Common myeloid progenitor, CD34-positive (primary cell): ENCODE results near the gene NXPE3.
A peak's percentile ranks its signal among the peaks of the same experiment; 100 is the strongest.

Experiments
- CTCF ChIA-PET: fragments of 350-600 bp; sonication (Branson Sonifier 250); formaldehyde crosslinking; loops from one replicate; lab custom pipeline; 2021; ENCODE audit warnings: antibody characterized with exemption; lab: Charles Lee
- POLR2A ChIA-PET: fragments of 350-600 bp; sonication (Branson Sonifier 250); formaldehyde crosslinking; loops from one replicate; lab custom pipeline; 2021; ENCODE audit warnings: antibody characterized with exemption; lab: Charles Lee
- DNase-seq, 3 donors: peaks; one replicate each; pipeline versions ENCODE4 v3.0.0 to v3.0.0-alpha.2; 2013
- H3K27ac ChIP-seq, 2 experiments: 1 replicate in 1 of 2; 2 replicates in 1 of 2; pipeline ENCODE4 v1.7.0; 2013; ENCODE audit warnings: inconsistent platforms in 2 of 2, low read length in 2 of 2, mild to moderate bottlenecking in 2 of 2, low read depth in 1 of 2, moderate library complexity in 1 of 2; ENCODE audit not compliant: severe bottlenecking in 2 of 2, insufficient read depth in 1 of 2, poor library complexity in 1 of 2
- H3K27me3 ChIP-seq, 5 experiments: replicated peaks in 2 of 5; 1 replicate in 3 of 5; 2 replicates in 2 of 5; pipeline versions ENCODE4 v1.6.1 to v1.7.0; 2013; ENCODE audit warnings: low read length in 4 of 5, mild to moderate bottlenecking in 2 of 5, moderate library complexity in 2 of 5, inconsistent platforms in 1 of 5; ENCODE audit not compliant: insufficient read depth in 5 of 5, control insufficient read depth in 4 of 5
- H3K36me3 ChIP-seq, 4 experiments: 1 replicate in 2 of 4; 2 replicates in 2 of 4; pipeline versions ENCODE4 v1.6.1 to v1.7.0; 2013; ENCODE audit warnings: low read length in 3 of 4, control low read depth in 1 of 4, mild to moderate bottlenecking in 1 of 4; ENCODE audit not compliant: control insufficient read depth in 4 of 4, insufficient read depth in 4 of 4
- H3K4me1 ChIP-seq, 4 experiments: 1 replicate in 3 of 4; 2 replicates in 1 of 4; pipeline versions ENCODE4 v1.6.1 to v1.7.1; 2013; ENCODE audit warnings: low read length in 3 of 4, mild to moderate bottlenecking in 3 of 4, control low read depth in 1 of 4, inconsistent platforms in 1 of 4, moderate library complexity in 1 of 4; ENCODE audit not compliant: control insufficient read depth in 4 of 4, insufficient read depth in 4 of 4; ENCODE audit errors: control extremely low read depth in 1 of 4
- H3K4me3 ChIP-seq, 7 experiments: 1 replicate in 4 of 7; 2 replicates in 3 of 7; pipeline versions ENCODE4 v1.5.1 to v1.7.0; 2013; ENCODE audit warnings: mild to moderate bottlenecking in 7 of 7, low read length in 6 of 7, moderate library complexity in 6 of 7, inconsistent platforms in 2 of 7, low read depth in 2 of 7, control low read depth in 1 of 7; ENCODE audit not compliant: insufficient read depth in 4 of 7, control insufficient read depth in 1 of 7; ENCODE audit errors: extremely low read depth in 1 of 7
- H3K9me3 ChIP-seq, 5 experiments: 1 replicate in 4 of 5; 2 replicates in 1 of 5; pipeline versions ENCODE4 v1.6.1 to v1.7.1; 2013; ENCODE audit warnings: low read length in 4 of 5, mild to moderate bottlenecking in 2 of 5, inconsistent platforms in 1 of 5, low read depth in 1 of 5, moderate library complexity in 1 of 5; ENCODE audit not compliant: control insufficient read depth in 4 of 5, insufficient read depth in 2 of 5; ENCODE audit errors: control extremely low read depth in 1 of 5
- WGBS: methylation state at CpG from one replicate; pipeline ENCODE4 v1.1.5; 2013; ENCODE audit not compliant: insufficient coverage; 5-methylcytosine and 5-hydroxymethylcytosine counted together

NXPE3 gene

DNA sequence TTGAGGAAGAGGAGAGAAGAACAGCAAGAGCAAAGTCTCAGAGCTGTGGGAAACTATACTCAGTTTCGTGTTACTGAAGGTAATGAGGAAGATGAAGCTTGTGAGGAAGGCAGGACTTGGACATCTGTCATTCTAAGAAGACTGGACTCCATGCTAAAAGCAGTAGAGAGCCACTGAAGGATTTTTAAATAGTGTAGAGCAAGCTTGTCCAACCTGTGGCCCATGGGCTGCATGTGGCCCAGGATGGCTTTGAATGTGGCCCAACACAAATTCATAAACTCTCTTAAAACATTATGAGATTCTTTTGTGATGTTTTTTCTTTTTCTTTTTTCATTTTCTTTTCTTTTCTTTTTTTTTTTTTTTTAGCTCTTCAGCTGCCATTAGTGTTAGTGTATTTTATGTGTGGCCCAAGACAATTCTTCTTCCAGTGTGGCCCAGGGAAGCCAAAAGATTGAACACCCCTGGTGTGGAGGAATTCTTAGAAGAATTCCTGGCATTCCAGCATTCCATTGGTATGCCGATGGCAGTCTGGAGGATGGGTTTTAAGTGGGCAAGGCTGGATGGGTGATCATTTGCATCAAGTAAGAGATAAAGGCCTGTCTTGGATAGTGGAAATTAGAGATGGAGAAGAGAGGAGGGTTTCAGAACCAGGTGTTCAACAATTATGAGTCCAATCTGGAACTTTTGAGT lies 63.4 kb downstream of the NXPE3 start:
- CTCF ChIA-PET: interaction anchor here (1.1 to 1.4 kb wide), 2 partner anchors 7 to 10 kb away, joined by 3 read pairs; no protein-coding TSS in a partner anchor
- peaks cover 0 to 4% (median 2%) of the 10 kb centered on the region in 4 experiments for H3K4me1 ChIP-seq
- no peak for DNase-seq
- H3K27me3 ChIP-seq: no peaks in the 10 kb centered on the region
- no peak overlapping the region for H3K27ac ChIP-seq
- WGBS: 100% methylated on average over 2 of the region's 2 CpGs
- peaks cover 0 to 4% (median 0%) of the 10 kb centered on the region in 5 experiments for H3K9me3 ChIP-seq
- no peak overlapping the region for H3K4me3 ChIP-seq
- peaks cover 0 to 2% (median 0%) of the 10 kb centered on the region in 4 experiments for H3K36me3 ChIP-seq
- POLR2A ChIA-PET: no interaction called here

DNA sequence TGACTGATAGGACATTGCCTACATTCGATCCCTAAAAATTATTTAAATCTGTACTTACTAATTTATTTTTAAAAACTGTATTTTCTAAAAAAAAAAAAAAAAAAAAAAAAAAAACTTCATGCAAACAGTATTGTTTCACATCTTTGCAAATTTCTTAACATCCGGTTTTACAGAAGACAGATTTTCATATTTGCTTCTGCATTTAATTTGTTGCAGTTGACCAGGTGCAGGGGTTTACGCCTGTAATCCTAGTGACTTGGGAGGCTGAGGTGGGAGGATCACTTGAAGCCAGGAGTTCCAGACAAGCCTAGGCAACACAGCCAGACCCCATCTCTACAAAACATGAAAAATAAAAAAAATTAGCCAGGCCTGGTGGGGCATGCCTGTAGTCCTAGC lies 63.9 kb downstream of the NXPE3 start:
- 100% methylated on average over 1 of the region's 3 CpGs for WGBS
- Histone ChIP-seq H3K36me3 (peaks cover 0 to 2% (median 0%) of the 10 kb centered on the region in 4 experiments), H3K4me1 (peaks cover 0 to 5% (median 2%) of the 10 kb centered on the region in 4 experiments), H3K27ac (no peak overlapping the region), H3K27me3 (no peaks in the 10 kb centered on the region), H3K4me3 (no peak overlapping the region), H3K9me3 (peaks cover 0 to 4% (median 0%) of the 10 kb centered on the region in 5 experiments)
- POLR2A ChIA-PET: no interaction called here
- DNase-seq: no peak
- CTCF ChIA-PET: interaction anchor here (1.1 to 1.4 kb wide), 3 partner anchors 8 to 15 kb away, joined by 3 read pairs; no protein-coding TSS in a partner anchor

DNA sequence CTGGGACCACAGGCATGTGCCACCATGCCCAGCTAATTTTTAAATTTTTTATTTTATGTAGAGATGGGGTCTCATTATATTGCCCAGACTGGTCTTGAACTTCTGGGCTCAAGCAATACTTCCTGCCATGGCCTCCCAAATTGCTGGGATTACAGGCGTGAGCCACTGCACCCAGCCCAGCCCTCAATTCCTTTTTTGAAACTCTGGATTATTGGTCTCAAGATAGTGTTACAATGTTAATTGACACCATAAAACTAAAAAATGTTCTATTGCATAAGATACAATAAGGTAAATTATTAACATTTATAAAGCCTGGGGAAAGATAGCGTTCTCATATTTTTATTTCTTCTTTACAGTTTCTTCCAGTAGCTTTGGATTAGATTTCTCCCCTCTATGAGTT lies 66.4 kb downstream of the NXPE3 start:
- Histone ChIP-seq H3K4me1 (peaks cover 5 to 14% (median 9%) of the 10 kb centered on the region in 4 experiments), H3K27me3 (no peaks in the 10 kb centered on the region), H3K4me3 (no peak overlapping the region), H3K9me3 (peaks cover 0 to 4% (median 0%) of the 10 kb centered on the region in 5 experiments), H3K36me3 (peaks cover 0 to 2% (median 0%) of the 10 kb centered on the region in 4 experiments), H3K27ac (no peak overlapping the region)
- ChIA-PET POLR2A (no interaction called here), CTCF (interaction anchor here (1.1 to 5.1 kb wide), 2 partner anchors 15 to 33 kb away, joined by 3 to 40 read pairs; no protein-coding TSS in a partner anchor)
- no CpG with 5 or more reads among the region's 2 CpGs for WGBS
- DNase-seq: no peak

DNA sequence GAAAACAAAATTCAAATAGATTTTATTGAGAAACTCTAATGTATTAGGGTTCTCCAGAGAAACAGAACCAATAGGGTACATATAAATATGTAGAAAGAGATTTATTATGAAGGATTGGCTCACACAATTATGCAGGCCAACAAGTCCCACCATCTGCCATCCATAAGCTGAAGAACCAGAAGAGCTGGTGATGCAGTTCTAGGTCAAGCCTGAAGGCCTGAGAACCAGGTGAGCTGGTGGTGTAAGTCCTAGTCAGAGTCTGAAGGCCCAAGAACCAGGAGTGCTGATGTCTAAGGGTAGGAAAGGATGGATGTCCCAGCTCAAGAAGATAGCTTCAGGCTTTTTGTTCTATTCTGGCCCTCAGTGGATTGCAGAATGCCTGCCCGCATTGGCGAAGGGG lies 67.7 kb downstream of the NXPE3 start:
- 100% methylated on average over 2 of the region's 2 CpGs for WGBS
- peaks cover 0 to 4% (median 0%) of the 10 kb centered on the region in 5 experiments for H3K9me3 ChIP-seq
- ChIA-PET CTCF (interaction anchor here (1.0 to 5.1 kb wide), 3 partner anchors 11 to 379 kb away, joined by 3 to 40 read pairs (median 7); no protein-coding TSS in a partner anchor), POLR2A (no interaction called here)
- peaks cover 0 to 8% (median 2%) of the 10 kb centered on the region in 4 experiments for H3K36me3 ChIP-seq
- no peaks in the 10 kb centered on the region for H3K27me3 ChIP-seq
- DNase-seq: no peak
- peaks cover 9 to 17% (median 12%) of the 10 kb centered on the region in 4 experiments for H3K4me1 ChIP-seq
- no peak overlapping the region for H3K27ac ChIP-seq
- H3K4me3 ChIP-seq: no peak overlapping the region

DNA sequence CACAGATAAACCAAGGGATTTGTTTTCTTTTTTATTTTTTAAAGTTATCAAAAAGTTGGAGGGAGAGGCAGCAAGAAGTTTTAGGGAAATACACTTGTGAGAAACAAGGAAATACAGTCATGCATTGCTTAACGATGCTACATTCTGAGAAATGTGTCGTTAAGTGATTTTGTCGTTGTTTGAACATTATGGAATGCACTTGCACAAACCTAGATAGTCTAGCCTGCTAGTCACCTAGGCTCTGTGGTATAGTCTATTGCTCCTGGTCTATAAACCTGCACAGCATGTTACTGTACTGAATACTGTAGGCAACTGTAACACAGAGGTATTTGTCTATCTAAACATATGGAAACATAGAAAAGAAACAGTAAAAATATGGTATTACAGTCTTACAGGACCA lies 68.3 kb downstream of the NXPE3 start:
- DNase-seq: no peak
- H3K4me3 ChIP-seq: no peak overlapping the region
- no peaks in the 10 kb centered on the region for H3K27me3 ChIP-seq
- H3K4me1 ChIP-seq: peaks cover 13 to 23% (median 16%) of the 10 kb centered on the region in 4 experiments
- H3K36me3 ChIP-seq: peaks cover 0 to 13% (median 5%) of the 10 kb centered on the region in 4 experiments
- ChIA-PET CTCF (interaction anchor here (0.9 to 5.1 kb wide), 5 partner anchors 12 to 378 kb away, joined by 3 to 40 read pairs (median 4); no protein-coding TSS in a partner anchor), POLR2A (no interaction called here)
- H3K9me3 ChIP-seq: peaks cover 0 to under 1% (median 0%) of the 10 kb centered on the region in 5 experiments
- 78% methylated on average over 3 of the region's 3 CpGs for WGBS
- no peak overlapping the region for H3K27ac ChIP-seq

- H3K27ac ChIP-seq: peak overlapping the region; percentile 64 to 97
- H3K36me3 ChIP-seq: peaks cover 8 to 20% (median 13%) of the 10 kb centered on the region in 4 experiments
Observed at GRCh38 chr3:101848326-101848725, 69.3 kb downstream of the NXPE3 start.

More at GRCh38 chr3:101848326-101848725, 69.3 kb downstream of the NXPE3 start:
- Histone ChIP-seq H3K4me3 (peak overlapping the region in 4 of 7 experiments; percentile 70 to 93 (median 80)), H3K9me3 (no peaks in the 10 kb centered on the region), H3K27me3 (no peaks in the 10 kb centered on the region), H3K4me1 (peaks cover 14 to 33% (median 22%) of the 10 kb centered on the region in 4 experiments)
- CTCF ChIA-PET: interaction anchor here (0.9 to 5.1 kb wide), 6 partner anchors 9 to 377 kb away, joined by 3 to 40 read pairs (median 6); no protein-coding TSS in a partner anchor
- WGBS: 100% methylated on average over 1 of the region's 3 CpGs
- POLR2A ChIA-PET: interaction anchor here (0.6 to 2.3 kb wide), 5 partner anchors 21 to 332 kb away, joined by 3 to 37 read pairs (median 5); no protein-coding TSS in a partner anchor
- DNase-seq: no peak
